GM19025 (cell line): ENCODE measurements around the gene SLC25A30.

Experiments
- ATAC-seq: cut with Tn5 transposase; IDR thresholded peaks from one replicate; pipeline ENCODE4 v1.9.1; 2021; ENCODE audit warnings: mild to moderate bottlenecking, low read depth, moderate library complexity; ENCODE audit not compliant: unreplicated experiment

SLC25A30 gene, protein sequence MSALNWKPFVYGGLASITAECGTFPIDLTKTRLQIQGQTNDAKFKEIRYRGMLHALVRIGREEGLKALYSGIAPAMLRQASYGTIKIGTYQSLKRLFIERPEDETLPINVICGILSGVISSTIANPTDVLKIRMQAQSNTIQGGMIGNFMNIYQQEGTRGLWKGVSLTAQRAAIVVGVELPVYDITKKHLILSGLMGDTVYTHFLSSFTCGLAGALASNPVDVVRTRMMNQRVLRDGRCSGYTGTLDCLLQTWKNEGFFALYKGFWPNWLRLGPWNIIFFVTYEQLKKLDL

DNA sequence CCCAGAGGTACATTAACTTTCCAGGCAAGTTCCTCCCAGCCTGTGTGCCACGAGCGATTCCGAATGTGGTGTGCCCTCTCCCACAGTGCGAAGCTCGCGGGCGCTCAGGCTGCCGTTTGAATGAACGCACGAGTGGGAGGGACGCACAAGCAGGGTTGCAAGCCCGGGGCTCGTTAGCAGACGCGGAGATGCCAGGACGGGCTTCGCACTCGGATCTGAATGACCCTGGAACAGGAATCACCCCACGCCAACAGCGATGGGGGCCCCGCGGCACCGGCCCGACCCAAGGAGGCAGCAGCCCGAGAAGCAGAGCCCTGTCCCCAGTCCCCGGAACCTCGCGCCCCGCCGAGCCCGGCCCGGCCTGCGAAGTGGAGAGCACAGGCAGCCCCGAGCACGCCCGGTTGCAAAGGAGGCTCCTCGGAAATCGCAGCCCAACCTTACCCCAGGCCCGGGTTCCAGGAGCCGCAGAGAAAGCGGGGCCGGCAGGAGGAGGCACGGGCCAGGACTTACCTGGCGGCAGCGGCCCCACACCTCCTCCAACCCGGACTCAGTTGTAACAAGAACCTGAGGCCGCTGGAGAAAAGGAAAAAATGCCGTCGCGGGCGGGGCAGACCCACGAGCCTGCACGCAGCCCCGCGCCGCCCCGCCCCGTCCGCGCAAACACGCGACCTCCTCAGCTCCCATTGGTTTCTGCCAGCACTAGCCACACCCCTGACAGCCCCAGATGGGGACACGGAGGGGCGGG is at the start of gene SLC25A30:
Gene SLC25A30, minus strand, starts transcription at position 584 of the 745 bp plus-strand sequence. CDS start 6,948 bp downstream, outside the sequence.
- ATAC-seq = peak; percentile 92

DNA sequence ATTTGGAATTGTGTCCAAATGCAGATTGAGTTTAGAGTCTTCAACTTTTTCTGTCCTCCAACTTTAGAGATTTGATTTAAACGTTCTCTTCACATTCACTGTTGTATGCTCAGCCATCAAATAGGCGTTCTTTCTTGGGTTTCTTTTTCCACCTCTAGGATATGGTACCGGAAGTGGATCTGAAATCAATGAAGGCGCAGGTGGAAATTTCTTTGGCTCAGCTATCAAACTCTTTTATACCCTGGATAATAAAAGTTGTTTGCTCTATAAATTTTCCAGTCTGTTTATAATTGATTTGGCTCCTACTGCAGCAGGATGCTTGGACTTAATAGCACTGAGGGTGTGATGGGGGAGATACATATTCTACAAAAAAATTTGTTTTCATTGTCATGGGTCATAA is 48.2 kb upstream of the SLC25A30 start:
- no peak for ATAC-seq

DNA sequence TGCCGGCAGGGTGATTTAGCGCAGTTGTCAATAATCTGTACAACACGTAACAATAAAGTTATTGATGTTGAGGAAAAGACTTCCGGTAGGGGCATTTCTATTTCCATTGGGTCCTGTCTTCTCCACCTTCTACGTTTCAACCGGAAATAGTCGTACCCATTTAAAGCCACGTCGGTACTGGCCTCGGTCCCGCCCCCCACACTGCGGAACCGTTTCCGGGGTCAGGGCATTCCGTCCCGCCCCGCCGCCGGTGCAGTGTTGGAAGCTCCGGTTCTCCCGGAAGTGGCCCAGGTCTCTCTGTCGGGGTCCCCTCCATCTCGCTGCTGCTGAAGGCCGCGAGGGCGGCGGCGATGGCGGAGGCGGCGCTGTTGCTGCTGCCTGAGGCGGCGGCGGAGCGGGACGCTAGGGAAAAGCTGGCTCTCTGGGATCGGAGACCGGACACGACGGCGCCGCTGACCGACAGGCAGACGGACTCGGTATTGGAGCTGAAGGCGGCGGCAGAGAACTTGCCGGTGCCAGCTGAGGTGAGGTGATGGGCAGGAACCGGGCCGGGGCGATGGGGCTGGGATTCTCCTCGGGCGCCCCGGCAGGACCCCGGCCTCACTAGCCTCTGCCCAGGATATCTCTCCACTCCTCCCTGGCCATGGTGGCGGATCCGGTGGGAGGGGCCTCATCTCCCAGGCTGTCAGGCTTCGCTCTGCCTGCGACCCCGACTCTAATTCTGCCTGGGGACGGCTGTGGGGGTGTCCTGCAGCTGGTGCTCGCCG is 46.7 kb upstream of the SLC25A30 start, which contains the start of gene COG3:
Gene COG3, plus strand, starts transcription at position 253 of the 767 bp plus-strand sequence. Its CDS starts 98 bp downstream, at position 351.
- ATAC-seq = peak; percentile 96

DNA sequence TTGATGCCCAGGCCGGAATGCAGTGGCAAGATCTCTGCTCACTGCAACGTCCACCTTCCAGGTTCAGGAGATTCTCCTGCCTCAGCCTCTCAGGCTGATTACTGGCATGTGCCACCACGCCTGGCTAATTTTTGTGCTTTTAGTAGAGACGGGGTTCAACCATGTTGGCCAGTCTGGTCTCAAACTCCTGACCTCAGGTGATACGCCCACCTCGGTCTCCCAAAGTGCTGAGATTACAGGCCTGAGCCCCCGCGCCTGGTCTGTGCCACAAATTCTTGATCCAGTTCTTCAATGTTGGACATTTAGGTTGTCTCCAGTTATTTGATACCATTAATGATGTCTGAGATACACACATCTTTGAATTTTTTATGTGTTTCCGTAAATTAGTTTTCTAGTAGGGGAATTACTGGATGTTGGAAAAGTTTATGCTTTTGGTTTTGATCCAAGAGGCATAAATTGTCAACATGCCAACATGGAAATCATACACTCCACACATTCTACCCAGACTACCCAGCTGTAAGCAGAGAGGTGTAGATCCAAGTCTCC is 46.0 kb upstream of the SLC25A30 start:
- ATAC-seq = no peak

DNA sequence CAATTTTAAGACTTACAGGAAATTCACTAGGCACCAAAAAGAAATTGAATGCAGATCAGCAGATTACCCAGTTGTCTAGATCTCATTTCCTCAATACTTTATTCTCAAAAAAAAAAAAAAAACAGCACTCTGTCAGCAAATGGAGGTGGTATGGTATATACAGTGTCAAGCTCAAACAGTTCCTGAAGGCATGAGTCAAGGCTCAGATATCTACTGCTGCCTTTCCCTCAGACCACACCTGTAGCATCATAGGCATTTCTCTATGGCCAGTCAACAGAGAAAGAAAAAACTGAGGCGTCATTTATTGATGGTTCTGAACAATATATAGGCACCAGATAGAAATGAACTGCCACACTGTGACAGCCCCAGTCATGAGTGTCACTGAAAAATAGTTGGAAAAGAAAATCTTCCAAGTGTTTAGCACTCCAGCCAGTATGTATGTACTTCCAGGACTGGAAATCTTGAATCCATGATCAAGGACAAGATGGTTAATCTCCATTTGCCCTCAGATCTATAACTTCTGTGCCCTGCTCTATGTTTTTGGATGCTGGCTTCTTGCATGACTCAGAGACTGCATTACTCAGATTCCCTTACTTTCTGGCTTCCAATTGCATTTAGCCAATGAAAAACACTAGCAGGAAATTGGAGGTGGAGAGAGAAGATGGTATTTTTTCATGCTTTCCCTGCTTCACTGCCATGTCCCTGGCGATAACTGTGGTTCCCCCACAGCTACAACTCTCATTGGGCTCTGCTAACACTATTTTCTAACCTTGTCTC is 38.2 kb upstream of the SLC25A30 start:
- ATAC-seq = no peak

DNA sequence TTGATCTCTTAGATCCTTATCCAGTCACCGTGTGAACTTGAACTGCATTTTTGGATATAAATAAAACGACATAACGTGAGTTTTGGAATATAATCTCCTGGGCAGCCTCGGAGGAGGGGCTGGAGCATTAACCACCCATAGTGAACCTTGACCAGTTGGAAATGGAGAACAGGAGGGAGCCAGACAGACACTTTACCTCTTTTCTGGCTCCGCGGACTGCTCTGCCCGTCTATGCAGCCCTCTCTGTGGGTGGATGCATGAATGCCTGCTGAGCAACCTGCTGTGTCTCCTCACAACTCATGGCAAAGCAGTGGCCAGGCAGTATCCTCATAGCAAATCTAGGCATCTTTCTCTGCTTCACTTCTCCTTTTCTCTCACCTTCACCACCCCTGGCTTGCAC is 36.0 kb upstream of the SLC25A30 start:
- ATAC-seq = no peak

DNA sequence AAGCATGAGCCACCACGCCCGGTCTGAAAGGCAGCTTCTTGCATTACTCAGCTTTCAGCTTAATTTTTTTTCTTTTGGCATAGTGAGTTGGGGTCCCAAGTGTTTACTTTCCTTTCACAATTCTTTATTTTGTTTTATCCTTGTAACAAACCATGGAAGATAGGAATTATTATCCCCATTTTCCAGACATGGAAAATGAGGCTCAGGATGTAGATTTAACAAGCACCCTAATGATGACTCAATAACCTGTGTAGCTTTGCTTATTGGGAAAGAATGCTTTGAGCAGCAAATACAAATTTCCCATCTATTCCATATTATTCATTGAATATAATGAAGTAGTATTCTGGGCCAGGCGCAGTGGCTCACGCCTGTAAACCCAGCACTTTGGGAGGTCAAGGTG is 33.1 kb upstream of the SLC25A30 start:
- ATAC-seq = no peak

DNA sequence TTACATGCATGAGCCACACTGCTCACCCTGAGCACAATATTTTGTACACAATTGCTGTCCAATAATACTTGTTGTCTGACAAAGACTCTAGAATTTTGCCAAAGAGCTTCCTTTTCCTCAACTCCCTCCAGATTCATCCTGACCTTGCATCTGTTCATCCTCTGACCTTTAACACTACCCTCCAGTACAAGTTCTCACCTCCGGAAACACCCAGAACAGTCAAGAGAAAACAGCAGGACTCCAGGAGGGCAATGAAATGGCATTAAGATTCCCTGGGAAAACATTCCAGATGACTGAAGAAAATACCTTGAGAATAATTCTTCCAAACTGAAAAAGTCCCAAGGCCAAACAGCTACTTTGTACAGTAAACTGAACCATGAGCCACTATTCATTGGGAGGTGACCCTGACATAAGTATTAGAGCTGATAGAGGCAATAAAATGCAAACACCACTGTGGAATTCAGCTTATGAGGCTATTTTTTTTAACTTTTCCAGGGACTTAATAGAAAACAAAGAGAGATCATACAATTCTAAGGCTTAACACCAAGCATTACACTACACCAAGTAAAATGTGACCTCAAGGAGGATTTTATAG is 30.9 kb upstream of the SLC25A30 start:
- no peak for ATAC-seq

DNA sequence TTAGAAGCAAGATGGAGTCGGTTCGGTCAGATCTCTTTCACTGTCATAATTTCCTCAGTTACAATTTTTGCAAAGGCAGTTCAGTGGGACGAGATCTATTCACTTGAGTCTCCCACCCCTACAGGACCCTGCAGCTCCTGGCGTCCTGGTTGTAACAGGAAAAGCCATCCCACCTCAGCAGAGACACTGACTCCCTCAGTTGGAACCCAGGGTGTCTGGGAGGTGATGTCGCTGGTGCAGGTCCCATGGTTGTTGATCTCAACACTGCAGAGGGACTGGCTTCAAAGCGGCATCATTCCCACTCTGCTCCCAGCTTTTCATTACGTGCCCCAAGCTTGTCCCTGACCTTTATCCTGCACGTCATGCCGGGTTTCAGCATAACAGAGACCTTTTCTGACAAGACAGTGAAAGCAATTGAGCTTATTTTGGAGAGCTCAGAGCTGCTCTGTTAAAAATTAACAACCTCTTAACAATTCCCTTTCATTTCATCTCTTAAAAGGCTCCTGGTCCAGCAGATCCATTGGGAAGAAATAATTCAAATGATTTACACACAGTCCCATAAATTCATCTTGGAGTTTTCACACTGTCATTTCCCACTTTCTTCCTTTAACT is 29.0 kb upstream of the SLC25A30 start:
- ATAC-seq = no peak

DNA sequence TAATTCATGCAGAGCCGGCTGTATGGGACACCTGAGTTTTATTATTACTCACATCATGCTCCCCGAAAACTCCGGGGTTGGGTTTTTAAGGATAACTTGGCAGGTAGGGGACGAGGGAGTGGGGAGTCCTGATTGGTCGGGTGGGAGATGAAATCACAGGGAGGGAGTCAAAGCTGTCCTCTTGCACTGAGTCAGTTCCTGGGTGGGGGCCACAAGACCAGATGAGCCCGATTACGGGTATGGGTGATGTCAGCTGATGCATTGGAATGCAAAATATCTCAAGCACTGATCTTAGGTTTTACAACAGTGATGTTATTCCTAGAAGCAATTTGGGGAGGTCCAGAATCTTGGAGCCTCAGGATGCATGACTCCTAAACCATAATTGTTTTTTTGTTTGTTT is 28.0 kb upstream of the SLC25A30 start:
- no peak for ATAC-seq

DNA sequence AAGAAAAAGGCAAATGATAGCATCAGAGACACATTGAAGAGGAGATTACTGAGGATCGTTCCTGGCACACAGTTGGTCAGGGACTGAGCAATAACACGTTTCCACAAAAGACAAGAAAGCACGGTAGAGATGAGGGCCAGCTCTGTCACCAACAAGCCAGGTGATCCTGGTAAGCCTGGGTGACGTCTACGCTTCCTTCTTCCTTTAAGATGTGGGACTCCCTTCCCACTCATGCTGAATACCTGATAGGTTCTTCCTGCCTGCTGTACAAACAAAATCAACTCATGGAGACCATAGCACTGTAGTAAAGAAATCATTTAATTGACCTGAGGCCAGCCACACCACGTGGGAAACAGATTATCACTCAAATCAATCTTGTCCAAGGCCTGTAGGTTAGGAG is 26.9 kb upstream of the SLC25A30 start:
- no peak for ATAC-seq

DNA sequence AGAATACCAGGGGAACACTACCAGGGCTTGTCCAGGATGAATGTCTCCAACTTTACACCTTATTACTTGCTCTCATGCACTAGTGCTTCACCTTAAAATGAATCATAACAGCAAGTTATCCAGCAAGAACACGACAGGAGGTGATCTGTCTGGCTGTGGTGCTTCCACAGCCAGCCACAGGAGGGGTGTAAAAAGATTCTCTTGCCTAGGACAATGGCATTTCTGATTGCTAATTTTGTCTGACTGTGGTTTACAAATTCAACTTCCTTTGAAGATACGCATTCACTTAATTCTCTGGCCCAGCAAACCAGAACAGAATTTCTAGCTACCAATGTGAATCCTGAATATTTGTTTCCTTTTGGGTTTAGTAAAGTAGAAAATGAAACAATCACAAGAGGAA is 23.5 kb upstream of the SLC25A30 start:
- no peak for ATAC-seq

DNA sequence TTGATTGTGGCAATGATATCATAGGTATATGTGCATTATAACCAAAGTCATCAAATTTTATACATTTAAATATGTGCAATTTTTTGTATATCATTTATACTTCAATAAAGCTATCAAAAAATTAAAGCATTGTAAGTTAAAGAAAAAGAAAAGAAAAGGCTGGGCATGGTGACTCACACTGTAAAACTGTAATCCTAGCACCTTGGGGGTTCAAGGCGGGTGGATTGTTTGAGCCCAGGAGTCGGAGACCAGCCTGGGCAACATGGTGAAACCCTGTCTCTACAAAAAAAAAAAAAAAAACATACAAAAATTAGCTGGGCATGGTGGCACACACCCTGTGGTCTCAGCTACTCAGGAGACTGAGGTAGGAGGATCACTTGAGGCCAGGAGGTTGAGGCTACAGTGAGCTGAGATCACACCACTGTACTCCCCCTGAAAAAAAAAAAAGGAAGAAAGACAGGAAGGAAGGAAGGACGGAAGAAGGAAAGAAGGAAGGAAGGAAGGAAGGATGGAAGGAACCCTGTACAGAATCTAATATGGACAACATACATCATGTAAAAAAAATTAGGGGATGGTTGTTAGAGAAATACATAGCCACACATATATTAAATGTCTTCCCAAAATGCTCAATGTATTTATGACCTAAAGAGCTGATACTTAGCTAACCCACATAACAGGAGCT is 21.7 kb upstream of the SLC25A30 start:
- ATAC-seq = no peak

DNA sequence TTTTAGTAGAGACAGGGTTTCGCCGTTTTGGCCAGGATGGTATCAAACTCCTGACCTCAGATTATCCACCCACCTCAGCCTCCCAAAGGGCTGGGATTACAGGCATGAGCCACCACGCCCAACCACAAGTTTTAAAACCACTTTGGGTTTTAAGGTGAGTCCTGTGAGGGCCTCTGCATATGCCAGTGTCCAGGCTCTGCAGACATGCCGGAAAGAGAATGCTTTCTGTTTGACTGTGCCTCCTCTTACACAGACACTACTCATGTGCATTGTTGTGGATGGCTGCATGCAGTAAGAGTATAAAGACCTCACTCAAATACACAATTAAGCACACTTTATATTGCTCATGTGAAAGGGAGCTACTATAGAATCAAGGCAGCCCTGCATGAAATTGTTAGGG is 20.8 kb upstream of the SLC25A30 start:
- ATAC-seq = no peak

DNA sequence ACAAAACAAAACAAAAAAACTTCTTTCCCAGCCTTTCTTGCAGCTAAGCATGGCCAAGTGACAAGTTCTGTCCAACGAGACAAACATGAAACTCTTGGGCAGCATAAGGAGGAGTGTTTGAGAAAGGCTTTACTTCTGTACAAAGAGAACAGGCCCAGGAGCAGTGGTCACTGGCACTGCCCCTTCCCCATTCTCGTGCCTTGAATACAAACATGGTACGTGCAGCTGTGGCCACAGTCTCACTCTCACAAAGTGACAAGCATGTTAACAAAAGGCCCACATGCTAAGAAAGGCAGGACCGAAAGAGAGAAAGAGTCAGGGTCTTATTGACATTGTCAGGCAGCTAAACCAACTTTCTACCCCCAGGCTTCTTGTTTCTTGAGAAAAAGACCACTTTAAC is 19.8 kb upstream of the SLC25A30 start:
- no peak for ATAC-seq

DNA sequence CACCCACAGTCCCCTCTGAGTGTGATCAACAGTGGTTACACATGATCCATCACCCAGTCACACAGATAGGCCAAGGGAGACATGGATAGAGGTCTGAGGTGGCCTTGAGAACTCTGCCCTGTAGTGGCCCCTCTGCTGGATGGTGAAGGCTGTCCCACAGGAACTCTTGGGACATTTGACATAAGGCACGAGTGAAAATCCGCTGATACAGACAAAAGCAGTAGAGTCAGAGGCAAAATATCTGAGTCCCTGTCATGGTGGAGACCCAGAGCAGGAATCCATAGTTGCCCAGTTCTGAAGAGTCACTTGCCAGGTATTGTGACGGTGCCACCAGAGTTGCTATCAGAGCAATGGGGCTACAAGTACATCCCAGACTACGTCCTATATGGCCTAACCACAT is 18.8 kb upstream of the SLC25A30 start:
- ATAC-seq = no peak

DNA sequence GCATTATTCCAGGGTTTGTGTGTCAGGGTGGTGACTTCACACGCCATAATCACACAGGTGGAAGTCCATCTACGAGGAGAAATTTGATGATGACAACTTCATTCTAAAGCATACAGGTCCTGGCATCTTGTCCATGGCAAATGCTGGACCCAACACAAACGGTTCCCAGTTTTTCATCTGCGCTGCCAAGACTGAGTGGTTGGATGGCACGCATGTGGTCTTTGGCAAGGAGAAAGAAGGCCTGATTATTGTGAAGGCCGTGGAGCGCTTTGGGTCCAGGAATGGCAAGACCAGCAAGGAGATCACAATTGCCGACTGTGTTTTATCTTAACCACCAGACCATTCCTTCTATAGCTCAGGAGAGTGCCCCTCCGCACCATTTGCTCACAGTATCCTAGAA is 18.2 kb upstream of the SLC25A30 start:
- ATAC-seq = no peak

DNA sequence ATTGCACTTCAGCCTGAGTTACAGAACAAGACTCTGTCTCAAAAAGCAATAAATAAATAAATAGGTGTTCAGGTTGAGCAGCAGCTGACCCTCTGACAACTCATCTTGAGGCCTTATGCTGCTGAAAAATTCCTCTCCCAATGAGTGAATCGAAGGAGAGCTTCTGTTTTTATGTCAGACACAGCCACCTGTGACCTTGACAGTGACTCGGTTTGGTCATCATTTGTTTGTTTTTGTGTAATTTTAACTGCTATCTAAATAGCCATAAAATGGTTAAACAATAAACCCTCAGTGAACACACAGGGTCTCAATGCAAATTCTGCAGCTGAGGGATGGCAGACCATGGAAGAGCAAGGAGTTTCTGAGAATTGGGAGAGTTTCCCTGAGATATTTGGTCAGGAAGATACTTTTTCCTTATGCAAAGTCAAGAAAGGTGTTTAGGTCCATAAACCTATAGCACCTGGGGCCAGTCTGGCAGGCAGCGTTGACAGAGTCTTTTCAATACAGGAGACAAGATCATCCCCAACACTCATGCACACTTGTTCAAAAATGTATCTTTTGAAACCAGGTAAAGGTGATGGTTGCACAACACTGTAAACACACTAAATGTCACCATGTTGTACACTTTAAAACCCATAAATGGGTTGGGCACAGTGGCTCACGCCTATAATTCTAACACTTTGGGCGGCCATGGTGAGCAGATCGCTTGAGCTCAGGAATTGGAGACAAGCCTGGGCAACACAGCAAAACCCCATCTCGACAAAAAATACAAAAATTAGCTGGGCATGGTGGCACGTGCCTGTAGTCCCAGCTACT is 16.6 kb upstream of the SLC25A30 start:
- no peak for ATAC-seq
